BJ (cell line): Measurements from ENCODE around the gene HEBP1. TPM values are rescaled to one million over a fixed set of nuclear protein-coding genes. Genes with fewer than 3 reads are reported as not detected.

ENCODE experiments used
- CTCF ChIA-PET: fragments of 350-600 bp; formaldehyde crosslinking; extraction: SDS; loops from one replicate; lab custom pipeline; 2021; ENCODE audit warnings: antibody characterized with exemption, inconsistent platforms; lab: Yijun Ruan, JAX
- POLR2A ChIA-PET: fragments of 300-600 bp; sonication (Branson Sonifier 250); formaldehyde crosslinking; extraction: SDS; loops from one replicate; lab custom pipeline; 2021; ENCODE audit warnings: antibody characterized with exemption; lab: Charles Lee
- DNase-seq: peaks from one replicate; pipeline ENCODE4 v3.0.0-alpha.2; 2011; ENCODE audit warnings: low read depth
- H3K27me3 ChIP-seq: 2 replicates; pipeline ENCODE4 v1.6.0; 2011; ENCODE audit warnings: low read length; ENCODE audit not compliant: control insufficient read depth, insufficient read depth
- H3K36me3 ChIP-seq: 2 replicates; pipeline ENCODE4 v1.5.1; 2011; ENCODE audit warnings: low read length; ENCODE audit not compliant: control insufficient read depth, insufficient read depth
- H3K4me3 ChIP-seq: 2 replicates; pipeline ENCODE4 v1.5.1; 2011; ENCODE audit warnings: low read depth, mild to moderate bottlenecking, control low read depth, low read length
- polyA plus RNA-seq: library from polyadenylated mRNA; depleted of rRNA; stranded (reverse); fragments of >200 nt; gene quantifications from 2 replicates; pipeline ENCODE4 v1.2.3, GENCODE V29; 2011; rRNA removed
- small RNA-seq: library from RNA; depleted of rRNA; stranded (forward); fragments of <200 nt; gene quantifications from one replicate; pipeline ENCODE3, GENCODE V24; 2012; ENCODE audit warnings: low replicate concordance, low read depth; ENCODE audit not compliant: insufficient read length
- TF ChIP-seq, protein P1 (sequence below): IDR thresholded peaks from 2 replicates; pipeline ENCODE4 v1.5.1; 2011; ENCODE audit warnings: low read depth, mild to moderate bottlenecking, control low read depth, inconsistent platforms, low read length, moderate library complexity; ENCODE audit not compliant: insufficient read depth

HEBP1 gene
- polyA plus RNA-seq, 1 experiment = 41.9 TPM

DNA sequence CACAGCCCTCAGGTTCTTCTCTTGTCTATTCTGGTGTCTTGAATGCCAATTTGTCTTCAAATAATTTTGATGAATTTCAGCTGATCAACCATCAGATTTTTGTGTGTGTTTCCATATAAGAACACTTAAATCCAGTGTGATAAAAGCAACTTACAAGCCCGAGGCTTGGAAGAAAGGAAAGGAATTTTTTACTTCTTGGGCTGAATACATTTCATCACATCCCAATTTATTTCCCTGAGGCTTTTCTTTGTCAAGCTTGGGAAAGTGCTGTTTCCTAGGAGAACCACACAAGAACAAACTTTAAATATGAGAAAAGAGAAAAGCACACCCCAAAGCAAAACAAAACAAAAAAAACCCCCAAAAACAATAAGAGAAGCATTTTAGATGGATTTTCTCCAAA is 74.7 kb downstream of the HEBP1 start:
- Histone ChIP-seq H3K4me3 (no peak overlapping the region), H3K36me3 (no peaks in the 10 kb centered on the region; the same call in none of the 2 replicates), H3K27me3 (no peaks in the 10 kb centered on the region)
- CTCF ChIA-PET = interaction anchor here (2.9 kb wide), 1 partner anchor 9 kb away, joined by 18 read pairs; no protein-coding TSS in a partner anchor
- TF ChIP-seq, protein P1, sequence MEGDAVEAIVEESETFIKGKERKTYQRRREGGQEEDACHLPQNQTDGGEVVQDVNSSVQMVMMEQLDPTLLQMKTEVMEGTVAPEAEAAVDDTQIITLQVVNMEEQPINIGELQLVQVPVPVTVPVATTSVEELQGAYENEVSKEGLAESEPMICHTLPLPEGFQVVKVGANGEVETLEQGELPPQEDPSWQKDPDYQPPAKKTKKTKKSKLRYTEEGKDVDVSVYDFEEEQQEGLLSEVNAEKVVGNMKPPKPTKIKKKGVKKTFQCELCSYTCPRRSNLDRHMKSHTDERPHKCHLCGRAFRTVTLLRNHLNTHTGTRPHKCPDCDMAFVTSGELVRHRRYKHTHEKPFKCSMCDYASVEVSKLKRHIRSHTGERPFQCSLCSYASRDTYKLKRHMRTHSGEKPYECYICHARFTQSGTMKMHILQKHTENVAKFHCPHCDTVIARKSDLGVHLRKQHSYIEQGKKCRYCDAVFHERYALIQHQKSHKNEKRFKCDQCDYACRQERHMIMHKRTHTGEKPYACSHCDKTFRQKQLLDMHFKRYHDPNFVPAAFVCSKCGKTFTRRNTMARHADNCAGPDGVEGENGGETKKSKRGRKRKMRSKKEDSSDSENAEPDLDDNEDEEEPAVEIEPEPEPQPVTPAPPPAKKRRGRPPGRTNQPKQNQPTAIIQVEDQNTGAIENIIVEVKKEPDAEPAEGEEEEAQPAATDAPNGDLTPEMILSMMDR = no peak
- no peak for DNase-seq
- POLR2A ChIA-PET = no interaction called here

Small RNAs within 50 kb of the gene (small RNA-seq; reads per million reads assigned to genes)
- not detected for gene RF00604

Other genes starting within 250 kb of the HEBP1 start
- 7.2 and 8.7 TPM in 2 replicates for gene APOLD1, start 214.6 kb downstream of the HEBP1 start, polyA plus RNA-seq
- gene DDX47, start 186.9 kb downstream of the HEBP1 start, polyA plus RNA-seq = 47.9 and 68.9 TPM in 2 replicates
- 230 and 241 TPM in 2 replicates for gene GPRC5A, start 108.7 kb downstream of the HEBP1 start, polyA plus RNA-seq
- not detected in 2 replicates for gene GPRC5D, start 48.1 kb downstream of the HEBP1 start, polyA plus RNA-seq
- gene FAM234B, start 44.1 kb upstream of the HEBP1 start, polyA plus RNA-seq = 2.4 and 2.8 TPM in 2 replicates
- gene GSG1, start 103.4 kb upstream of the HEBP1 start, polyA plus RNA-seq = 0.26 and 0.27 TPM in 2 replicates
- 228 and 258 TPM in 2 replicates for gene EMP1, start 196.5 kb upstream of the HEBP1 start, polyA plus RNA-seq